Ishikawa (cell line): Measurements from ENCODE around the gene CSNK1D.

Experiments
- EP300 ChIP-seq: IDR thresholded peaks from 2 replicates; pipeline ENCODE4 v1.6.1; 2012; ENCODE audit warnings: borderline replicate concordance
- TF ChIP-seq, protein P1 (sequence below): IDR thresholded peaks from 2 replicates; pipeline ENCODE4 v1.6.1; 2012; ENCODE audit warnings: low read depth, mild to moderate bottlenecking

DNA sequence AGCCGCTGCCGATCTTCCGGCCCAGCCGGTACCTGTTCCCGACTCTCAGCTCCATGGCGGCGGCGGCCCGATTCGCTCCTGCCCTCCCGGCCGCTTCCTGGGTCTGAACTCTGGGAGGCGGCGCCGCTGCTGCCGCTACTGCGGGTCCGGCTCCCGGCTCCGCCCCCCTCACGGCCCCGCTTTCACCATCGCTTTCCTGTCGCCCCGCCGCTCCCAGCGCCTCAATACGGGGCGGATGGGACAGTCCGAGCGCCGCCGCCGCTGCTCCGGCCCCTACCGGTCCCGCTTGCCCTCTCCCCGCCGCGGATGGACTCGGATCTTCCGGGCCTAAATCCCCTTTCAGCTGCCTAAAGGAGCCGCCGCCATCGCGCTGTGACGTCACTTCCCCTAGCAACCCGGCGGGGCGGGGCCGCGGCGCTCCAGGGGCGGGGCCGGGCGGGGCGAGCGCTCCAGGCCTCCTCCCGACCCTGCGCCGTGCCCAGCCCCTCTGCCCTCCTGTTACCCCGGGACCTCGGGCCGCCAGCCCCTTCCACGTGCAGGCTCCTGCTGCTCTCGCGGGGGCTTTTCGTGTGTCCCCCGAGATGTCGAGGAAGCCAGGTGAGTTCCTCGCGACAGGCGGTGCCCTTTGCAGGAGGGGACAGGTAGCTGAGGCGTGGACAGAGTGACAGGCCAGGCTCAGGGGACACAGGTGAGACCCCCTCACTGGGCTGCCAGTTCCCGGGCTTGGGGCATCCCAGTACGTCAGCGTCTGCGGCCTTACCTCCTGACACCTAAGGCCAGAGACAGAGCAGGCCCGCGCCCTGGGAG, at the start of gene CSNK1D:
- peak; percentile 70; the same call in 1 of the 2 replicates for TF ChIP-seq EP300
- TF ChIP-seq, protein P1, sequence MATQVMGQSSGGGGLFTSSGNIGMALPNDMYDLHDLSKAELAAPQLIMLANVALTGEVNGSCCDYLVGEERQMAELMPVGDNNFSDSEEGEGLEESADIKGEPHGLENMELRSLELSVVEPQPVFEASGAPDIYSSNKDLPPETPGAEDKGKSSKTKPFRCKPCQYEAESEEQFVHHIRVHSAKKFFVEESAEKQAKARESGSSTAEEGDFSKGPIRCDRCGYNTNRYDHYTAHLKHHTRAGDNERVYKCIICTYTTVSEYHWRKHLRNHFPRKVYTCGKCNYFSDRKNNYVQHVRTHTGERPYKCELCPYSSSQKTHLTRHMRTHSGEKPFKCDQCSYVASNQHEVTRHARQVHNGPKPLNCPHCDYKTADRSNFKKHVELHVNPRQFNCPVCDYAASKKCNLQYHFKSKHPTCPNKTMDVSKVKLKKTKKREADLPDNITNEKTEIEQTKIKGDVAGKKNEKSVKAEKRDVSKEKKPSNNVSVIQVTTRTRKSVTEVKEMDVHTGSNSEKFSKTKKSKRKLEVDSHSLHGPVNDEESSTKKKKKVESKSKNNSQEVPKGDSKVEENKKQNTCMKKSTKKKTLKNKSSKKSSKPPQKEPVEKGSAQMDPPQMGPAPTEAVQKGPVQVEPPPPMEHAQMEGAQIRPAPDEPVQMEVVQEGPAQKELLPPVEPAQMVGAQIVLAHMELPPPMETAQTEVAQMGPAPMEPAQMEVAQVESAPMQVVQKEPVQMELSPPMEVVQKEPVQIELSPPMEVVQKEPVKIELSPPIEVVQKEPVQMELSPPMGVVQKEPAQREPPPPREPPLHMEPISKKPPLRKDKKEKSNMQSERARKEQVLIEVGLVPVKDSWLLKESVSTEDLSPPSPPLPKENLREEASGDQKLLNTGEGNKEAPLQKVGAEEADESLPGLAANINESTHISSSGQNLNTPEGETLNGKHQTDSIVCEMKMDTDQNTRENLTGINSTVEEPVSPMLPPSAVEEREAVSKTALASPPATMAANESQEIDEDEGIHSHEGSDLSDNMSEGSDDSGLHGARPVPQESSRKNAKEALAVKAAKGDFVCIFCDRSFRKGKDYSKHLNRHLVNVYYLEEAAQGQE: no peak
